Measurements from ENCODE around the gene CAMSAP2. TPM values are rescaled to one million over a fixed set of nuclear protein-coding genes. Genes with fewer than 3 reads are reported as not detected.

The CAMSAP2 gene
- total and polyA plus RNA-seq, 2 of the 4 experiments (the other 2 are of a cell fraction), result 8.3 to 29.4 TPM

- Histone ChIP-seq H2BK15ac (ENCODE audit: low read depth, low read length) (no peak overlapping the region), H4K8ac (ENCODE audit: low read depth in 2 of 2, low read length in 2 of 2) (no peak overlapping the region), H3K14ac (replicated peaks; ENCODE audit: low read depth, low read length) (no peak overlapping the region), H2BK5ac (ENCODE audit: low read depth, low read length, poor library complexity, severe bottlenecking) (no peak overlapping the region), H3K36me3 (ENCODE audit: control insufficient read depth, insufficient read depth, low read length) (peaks cover 19% of the 10 kb centered on the region), H2BK120ac (ENCODE audit: low read depth, low read length) (no peak overlapping the region), H3K4me3 (ENCODE audit: insufficient read depth, low read depth, low read length) (no peak overlapping the region), H3K79me1 (ENCODE audit: low read depth in 1 of 2, low read length in 2 of 2) (peaks cover 21 to 62% of the 10 kb centered on the region in 2 experiments), H4K20me1 (ENCODE audit: insufficient read depth, low read length) (peaks cover 30% of the 10 kb centered on the region), H3K27ac (ENCODE audit: insufficient read depth, low read length) (no peak overlapping the region), H4K91ac (ENCODE audit: insufficient read depth, low read depth, low read length) (no peak overlapping the region), H3K9me3 (ENCODE audit: control insufficient read depth, insufficient read depth, low read length) (peaks cover 3% of the 10 kb centered on the region; the same call in 1 of the 2 replicates), H3K27me3 (ENCODE audit: control insufficient read depth, insufficient read depth, low read length) (no peaks in the 10 kb centered on the region), H3K4me2 (ENCODE audit: low read depth, low read length) (no peak overlapping the region), H2BK20ac (ENCODE audit: low read depth, low read length) (no peak overlapping the region), H3K4me1 (ENCODE audit: control insufficient read depth, insufficient read depth, low read length) (peaks cover 5% of the 10 kb centered on the region), H3K9me1 (ENCODE audit: insufficient read depth, low read length) (peaks cover 3% of the 10 kb centered on the region; the same call in 1 of the 2 replicates), H3K56ac (ENCODE audit: extremely low read depth, insufficient read depth, low read length) (no peak overlapping the region), H3K18ac (ENCODE audit: low read depth, low read length) (no peak overlapping the region; the same call in 1 of the 2 replicates), H3K9ac (ENCODE audit: low read depth, low read length) (no peak overlapping the region), H2AK5ac (ENCODE audit: low read depth, low read length) (no peak overlapping the region), H3K23ac (ENCODE audit: low read depth, low read length) (no peak overlapping the region), H3K4ac (ENCODE audit: low read depth, low read length) (no peak overlapping the region), H2AK9ac (replicated peaks; ENCODE audit: low read depth, low read length, poor library complexity) (no peak overlapping the region), H2AFZ (replicated peaks; ENCODE audit: low read length, poor library complexity) (no peak overlapping the region), H4K5ac (ENCODE audit: low read depth, low read length) (no peak overlapping the region)
- dilution Hi-C loops (cut with HindIII; ENCODE audit: low sequenced_read_pairs, unreplicated experiment), result no loop called here
- intact Hi-C loops (cut with micrococcal nuclease), result loop anchor here (5.0 kb wide), 2 partner anchors 42 to 112 kb away; no protein-coding TSS in a partner anchor
- no TSS peak for BruUV-seq (replicated peaks)
- POLR2A ChIA-PET (ENCODE audit: unreplicated experiment), result no interaction called here
- in situ Hi-C loops (cut with MboI; ENCODE audit: low sequenced_read_pairs), result no loop called here
- no CpG with 5 or more reads among the region's 6 CpGs for WGBS, 2 experiments (ENCODE audit: extremely low coverage in 2 of 2, insufficient read length in 1 of 2)
- DNase-seq (no peak), ATAC-seq (ENCODE audit: low read depth) (no peak)
- CTCF ChIA-PET, result no interaction called here
- TF ChIP-seq CEBPB (IDR thresholded peaks at IDR 0.05; ENCODE audit: low read depth, low read length) (no peak), RAD21 (IDR thresholded peaks at IDR 0.05; ENCODE audit: low read length) (no peak), MAZ (IDR thresholded peaks at IDR 0.05; ENCODE audit: borderline replicate concordance, low read depth, low read length) (no peak), RCOR1 (IDR thresholded peaks at IDR 0.05; ENCODE audit: insufficient replicate concordance, low read length) (no peak)
These were observed 45.2 kb downstream of the CAMSAP2 start for GRCh38 chr1:200783926-200784325.

Measured in IMR-90 (cell line).